CD4-positive, CD25-positive, alpha-beta regulatory T cell (primary cell): ENCODE data around the gene VPS36. TPM values are rescaled to one million over a fixed set of nuclear protein-coding genes. Genes with fewer than 3 reads are reported as not detected.
A peak's percentile ranks its signal among the peaks of the same experiment; 100 is the strongest.
"Not testable (repeated sequence)": the region's sequence is repeated elsewhere in the genome, so short reads cannot be mapped to it uniquely, and the experiment has no call there.

Source experiments
- ATAC-seq, 2 donors: fragments of 150-1000 bp; cut with Tn5 transposase; one replicate each; pipeline ENCODE4 v1.10.0; 2021; ENCODE audit warnings: low read depth in 2 of 2, moderate number of reproducible peaks in 2 of 2, moderate library complexity in 1 of 2
- DNase-seq, 3 donors: peaks; one replicate each; pipeline versions ENCODE4 v3.0.0 to v3.0.0-alpha.2; 2012 to 2022; ENCODE audit warnings: mixed read lengths in 1 of 3
- H3K27ac ChIP-seq: one replicate; pipeline ENCODE4 v1.7.0; 2013; ENCODE audit warnings: mild to moderate bottlenecking, low read length; ENCODE audit not compliant: insufficient read depth, poor library complexity, severe bottlenecking
- H3K27me3 ChIP-seq: one replicate; pipeline ENCODE4 v1.7.0; 2013; ENCODE audit warnings: low read length; ENCODE audit not compliant: control insufficient read depth, insufficient read depth
- H3K36me3 ChIP-seq: one replicate; pipeline ENCODE4 v1.7.0; 2013; ENCODE audit warnings: mild to moderate bottlenecking, low read length, moderate library complexity; ENCODE audit not compliant: control insufficient read depth, insufficient read depth
- H3K4me1 ChIP-seq: 2 replicates; pipeline ENCODE4 v1.7.0; 2013; ENCODE audit warnings: mild to moderate bottlenecking, low read length; ENCODE audit not compliant: insufficient read depth, control insufficient read depth, poor library complexity, severe bottlenecking
- H3K4me3 ChIP-seq: one replicate; pipeline ENCODE4 v1.7.0; 2013; ENCODE audit warnings: low read depth, mild to moderate bottlenecking, low read length, moderate library complexity
- H3K9me3 ChIP-seq, 2 experiments: 1 replicate in 1 of 2; 2 replicates in 1 of 2; pipeline ENCODE4 v1.7.0; 2013; ENCODE audit warnings: low read length in 2 of 2, mild to moderate bottlenecking in 1 of 2, moderate library complexity in 1 of 2; ENCODE audit not compliant: control insufficient read depth in 2 of 2
- H3K27ac Mint-ChIP-seq, 3 donors: one replicate each; pipeline ENCODE4 v1.8.0; 2020 to 2022; ENCODE audit warnings: mild to moderate bottlenecking in 3 of 3, mixed read lengths in 3 of 3, moderate library complexity in 2 of 3
- H3K27me3 Mint-ChIP-seq: one replicate; pipeline ENCODE4 v1.8.0; 2022; ENCODE audit warnings: mild to moderate bottlenecking, mixed read lengths
- H3K36me3 Mint-ChIP-seq: one replicate; pipeline ENCODE4 v1.8.0; 2020; ENCODE audit warnings: mixed read lengths
- H3K4me1 Mint-ChIP-seq, 4 donors: one replicate each; pipeline ENCODE4 v1.8.0; 2020 to 2022; ENCODE audit warnings: mixed read lengths in 4 of 4, mild to moderate bottlenecking in 1 of 4
- H3K4me3 Mint-ChIP-seq, 4 donors: one replicate each; pipeline ENCODE4 v1.8.0; 2020 to 2022; ENCODE audit warnings: mild to moderate bottlenecking in 4 of 4, mixed read lengths in 4 of 4, moderate library complexity in 3 of 4
- H3K9me3 Mint-ChIP-seq, 7 donors: one replicate each; pipeline ENCODE4 v1.8.0; 2020 to 2022; ENCODE audit warnings: mixed read lengths in 7 of 7, mild to moderate bottlenecking in 3 of 7, moderate library complexity in 2 of 7
- polyA plus RNA-seq, 4 donors: library from polyadenylated mRNA; unstranded; fragments of 300-500 nt; fragmentation: Illumina TruSeq; gene quantifications; one replicate each; pipeline ENCODE4 v1.2.3, GENCODE V29; 2021
- total RNA-seq: library from RNA; stranded (reverse); gene quantifications from one replicate; pipeline ENCODE4 v1.2.3, GENCODE V29; 2022

Gene VPS36
- total and polyA plus RNA-seq, 5 donors from 2014 or later = 36.8 to 39.5 (median 38.1) TPM

DNA sequence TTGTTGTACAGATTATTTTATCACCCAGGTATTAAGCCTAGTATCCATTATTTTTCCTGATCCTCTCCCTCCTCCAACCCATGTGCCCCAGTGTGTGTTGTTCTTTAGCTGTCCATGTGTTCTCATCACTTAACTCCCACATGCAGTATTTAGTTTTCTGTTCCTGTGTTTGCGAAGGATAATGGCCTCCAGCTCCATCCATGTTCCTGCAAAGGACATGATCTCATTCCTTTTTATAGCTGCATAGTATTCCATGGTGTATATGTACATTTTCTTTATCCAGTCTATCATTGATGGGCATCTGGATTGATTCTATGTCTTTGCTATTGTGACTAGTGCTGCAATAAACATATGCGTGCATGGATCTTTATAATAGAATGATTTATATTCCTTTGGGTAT, 18.1 kb upstream of the VPS36 start:
- H3K36me3 Mint-ChIP-seq = peaks cover 48% of the 10 kb centered on the region
- not testable (repeated sequence) for H3K27ac ChIP-seq, H3K4me3 ChIP-seq, H3K27me3 Mint-ChIP-seq, ATAC-seq, H3K4me3 Mint-ChIP-seq, H3K9me3 Mint-ChIP-seq, DNase-seq, H3K27ac Mint-ChIP-seq, H3K9me3 ChIP-seq, H3K27me3 ChIP-seq, H3K4me1 ChIP-seq
- peaks cover 11 to 18% (median 14%) of the 10 kb centered on the region in 4 donors for H3K4me1 Mint-ChIP-seq
- peaks cover 42% of the 10 kb centered on the region for H3K36me3 ChIP-seq

GRCh38 chr13:52463526-52463925, 13.1 kb upstream of the VPS36 start:
- peaks cover 32% of the 10 kb centered on the region for H3K36me3 Mint-ChIP-seq
- DNase-seq = no peak
- H3K4me3 Mint-ChIP-seq = peak overlapping the region in 1 of 4 donors; percentile 65
- Histone ChIP-seq H3K27ac (peak overlapping the region; percentile 14), H3K9me3 (no peaks in the 10 kb centered on the region), H3K36me3 (peaks cover 41% of the 10 kb centered on the region), H3K27me3 (no peaks in the 10 kb centered on the region), H3K4me1 (peaks cover 25% of the 10 kb centered on the region), H3K4me3 (peak overlapping the region; percentile 20)
- H3K4me1 Mint-ChIP-seq = peaks cover 30 to 53% (median 37%) of the 10 kb centered on the region in 4 donors
- no peaks in the 10 kb centered on the region for H3K9me3 Mint-ChIP-seq
- ATAC-seq = no peak
- H3K27ac Mint-ChIP-seq = peak overlapping the region; percentile 8 to 81 (median 42)
- no peaks in the 10 kb centered on the region for H3K27me3 Mint-ChIP-seq

GRCh38 chr13:52461265-52461664, 10.8 kb upstream of the VPS36 start:
- DNase-seq = peak in 1 of 3 donors; percentile 33
- Histone ChIP-seq H3K4me3 (peak overlapping the region; percentile 30), H3K27me3 (no peaks in the 10 kb centered on the region), H3K9me3 (no peaks in the 10 kb centered on the region), H3K36me3 (peaks cover 28% of the 10 kb centered on the region), H3K27ac (peak overlapping the region; percentile 33), H3K4me1 (peaks cover 36% of the 10 kb centered on the region)
- Mint-ChIP-seq H3K36me3 (peaks cover 23% of the 10 kb centered on the region), H3K4me3 (peak overlapping the region; percentile 5 to 63 (median 36)), H3K9me3 (no peaks in the 10 kb centered on the region), H3K4me1 (peaks cover 35 to 62% (median 45%) of the 10 kb centered on the region in 4 donors), H3K27ac (peak overlapping the region; percentile 15 to 79 (median 33)), H3K27me3 (no peaks in the 10 kb centered on the region)
- ATAC-seq = no peak

DNA sequence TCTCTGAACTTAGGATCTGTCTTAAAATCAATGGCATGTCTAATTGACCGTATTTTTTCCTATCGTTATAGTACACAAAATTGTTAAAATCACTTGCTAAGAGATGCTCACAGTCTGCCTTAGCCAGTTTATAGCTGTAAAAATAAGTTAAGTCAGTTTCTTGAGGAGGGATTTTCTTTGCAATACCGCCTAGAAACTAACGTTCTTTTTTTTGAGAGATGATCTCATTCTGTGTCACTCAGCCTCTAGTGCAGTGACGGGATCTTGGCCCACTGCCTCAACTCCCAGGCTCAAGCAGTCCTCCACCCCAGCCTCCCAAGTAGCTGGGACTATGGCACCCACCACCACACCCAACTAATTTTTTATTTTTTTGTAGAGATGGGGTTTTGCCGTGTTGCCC, 9.2 kb upstream of the VPS36 start:
- Mint-ChIP-seq H3K27me3 (no peaks in the 10 kb centered on the region), H3K4me1 (peaks cover 36 to 69% (median 52%) of the 10 kb centered on the region in 4 donors)

GRCh38 chr13:52455677-52456041, 5.2 kb upstream of the VPS36 start:
- peak overlapping the region; percentile 94 to 100 (median 99) for H3K27ac Mint-ChIP-seq
- Histone ChIP-seq H3K4me1 (peaks cover 40% of the 10 kb centered on the region), H3K27ac (peak overlapping the region; percentile 89), H3K27me3 (no peaks in the 10 kb centered on the region), H3K36me3 (no peaks in the 10 kb centered on the region), H3K4me3 (peak overlapping the region; percentile 88), H3K9me3 (no peaks in the 10 kb centered on the region)
- H3K9me3 Mint-ChIP-seq = no peaks in the 10 kb centered on the region
- no peaks in the 10 kb centered on the region for H3K27me3 Mint-ChIP-seq
- peaks cover under 1% of the 10 kb centered on the region for H3K36me3 Mint-ChIP-seq
- peak overlapping the region; percentile 94 to 99 (median 96) for H3K4me3 Mint-ChIP-seq
- DNase-seq (peak; percentile 72 to 84 (median 76)), ATAC-seq (peak; percentile 35 to 54)
- peaks cover 13 to 59% (median 40%) of the 10 kb centered on the region in 4 donors for H3K4me1 Mint-ChIP-seq

More for the DNA sequence above, 9.2 kb upstream of the VPS36 start:
- Histone ChIP-seq H3K9me3 (no peaks in the 10 kb centered on the region), H3K4me1 (peaks cover 44% of the 10 kb centered on the region), H3K4me3 (no peak overlapping the region), H3K27me3 (no peaks in the 10 kb centered on the region), H3K27ac (no peak overlapping the region), H3K36me3 (peaks cover 14% of the 10 kb centered on the region)
- DNase-seq (no peak), ATAC-seq (no peak)
- Mint-ChIP-seq H3K27ac (peak overlapping the region in 1 of 3 donors; percentile 25), H3K9me3 (no peaks in the 10 kb centered on the region), H3K36me3 (peaks cover 17% of the 10 kb centered on the region), H3K4me3 (peak overlapping the region in 1 of 4 donors; percentile 3)

GRCh38 chr13:52454820-52455676, 4.6 kb upstream of the VPS36 start, which contains the start of gene CKAP2:
Gene CKAP2, plus strand, starts transcription at chr13:52455478. Its CDS starts 79 bp downstream, at chr13:52455557.
- DNase-seq (peak; percentile 90 to 98 (median 96)), ATAC-seq (peak; percentile 83 to 86)
- Histone ChIP-seq H3K9me3 (no peaks in the 10 kb centered on the region), H3K36me3 (no peaks in the 10 kb centered on the region), H3K4me1 (peaks cover 40% of the 10 kb centered on the region), H3K4me3 (peak within 1 kb of the TSS; percentile 92), H3K27ac (peak within 1 kb of the TSS; percentile 89), H3K27me3 (no peaks in the 10 kb centered on the region)
- Mint-ChIP-seq H3K27ac (peak within 1 kb of the TSS; percentile 96 to 100 (median 99)), H3K36me3 (no peaks in the 10 kb centered on the region), H3K27me3 (no peaks in the 10 kb centered on the region), H3K4me3 (peak within 1 kb of the TSS; percentile 94 to 99 (median 96)), H3K4me1 (peaks cover 11 to 59% (median 39%) of the 10 kb centered on the region in 4 donors), H3K9me3 (no peaks in the 10 kb centered on the region)

GRCh38 chr13:52454459-52454819, 4.0 kb upstream of the VPS36 start:
- Mint-ChIP-seq H3K27ac (peak overlapping the region; percentile 96 to 100 (median 99)), H3K36me3 (no peaks in the 10 kb centered on the region), H3K4me1 (peaks cover 16 to 59% (median 38%) of the 10 kb centered on the region in 4 donors), H3K9me3 (no peaks in the 10 kb centered on the region), H3K4me3 (peak overlapping the region; percentile 93 to 99 (median 96)), H3K27me3 (no peaks in the 10 kb centered on the region)
- H3K27ac ChIP-seq = peak overlapping the region; percentile 89
- H3K27me3 ChIP-seq = no peaks in the 10 kb centered on the region
- DNase-seq (peak in 2 of 3 donors; percentile 8 to 65), ATAC-seq (no peak)
- H3K9me3 ChIP-seq = no peaks in the 10 kb centered on the region
- no peaks in the 10 kb centered on the region for H3K36me3 ChIP-seq
- peak overlapping the region; percentile 92 for H3K4me3 ChIP-seq
- H3K4me1 ChIP-seq = peaks cover 38% of the 10 kb centered on the region
